GM21723 (cell line): Measurements from ENCODE around the gene CDH5.

ENCODE experiments used
- ATAC-seq: cut with Tn5 transposase; IDR thresholded peaks from one replicate; pipeline ENCODE4 v1.9.1; 2021; ENCODE audit warnings: mild to moderate bottlenecking, moderate library complexity; ENCODE audit not compliant: unreplicated experiment

The CDH5 gene

DNA sequence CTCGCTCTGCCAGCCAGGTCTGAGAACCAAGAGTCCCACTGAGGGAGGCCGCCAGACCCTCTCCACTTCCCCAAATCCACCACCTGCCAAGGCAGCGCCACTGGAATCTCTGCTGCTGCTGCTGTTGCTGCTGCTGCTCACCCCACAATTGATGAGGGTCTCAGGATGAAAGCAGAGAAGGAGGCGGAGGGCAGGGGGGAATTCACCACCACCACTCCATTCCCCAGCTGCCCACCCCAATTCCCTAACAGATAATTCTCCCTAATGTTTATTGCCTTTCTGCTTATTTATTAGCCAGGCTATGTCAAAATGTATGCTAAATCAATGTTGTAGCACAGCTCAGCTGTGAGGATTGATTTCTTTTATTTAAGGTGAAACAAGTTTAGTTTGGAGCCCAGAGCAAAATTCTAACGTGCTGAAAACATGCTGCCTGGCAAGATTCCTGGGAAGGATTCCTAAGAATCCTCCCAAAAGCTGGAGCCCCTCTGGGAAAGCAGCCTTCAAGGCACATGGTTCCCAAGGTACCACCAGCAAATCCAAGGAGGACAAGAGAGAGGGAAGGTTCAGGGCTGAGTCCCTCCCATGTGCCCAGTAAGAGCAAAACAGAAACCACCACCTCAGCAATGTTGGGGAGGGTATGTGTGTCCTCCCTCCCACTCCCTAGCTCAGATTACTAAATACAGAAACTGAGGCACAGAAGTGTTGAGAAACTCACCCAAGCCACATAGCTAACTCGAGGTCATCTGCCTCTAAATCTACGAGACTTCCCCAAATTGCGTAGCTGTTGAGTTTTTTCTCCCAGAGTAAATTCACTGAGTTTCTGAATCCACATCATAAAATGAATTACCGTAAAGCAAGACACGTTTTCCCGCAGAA, 12.2 kb upstream of the CDH5 start:
- ATAC-seq: no peak

GRCh38 chr16:66355526-66355925, 11.0 kb upstream of the CDH5 start:
- ATAC-seq: no peak

DNA sequence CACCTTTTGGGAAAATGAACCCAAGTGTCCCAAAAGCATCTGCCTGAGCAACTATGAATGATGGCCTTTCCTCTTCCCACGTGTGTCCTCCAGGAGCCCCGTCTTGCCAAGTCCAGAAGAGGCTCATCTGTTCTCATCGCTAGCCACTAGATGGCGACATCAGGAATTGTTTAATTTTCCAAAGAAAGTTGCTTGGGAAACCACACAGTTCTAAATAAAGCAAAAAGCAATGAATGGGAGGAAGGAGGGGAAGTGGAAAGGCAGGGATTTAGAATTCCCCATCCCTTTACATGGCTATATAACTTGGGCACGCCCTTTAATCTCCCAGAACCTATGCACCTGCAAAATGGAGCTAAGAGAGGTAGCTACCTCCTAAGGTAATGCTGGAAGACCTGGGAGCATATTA, 9.0 kb upstream of the CDH5 start:
- ATAC-seq: no peak

DNA sequence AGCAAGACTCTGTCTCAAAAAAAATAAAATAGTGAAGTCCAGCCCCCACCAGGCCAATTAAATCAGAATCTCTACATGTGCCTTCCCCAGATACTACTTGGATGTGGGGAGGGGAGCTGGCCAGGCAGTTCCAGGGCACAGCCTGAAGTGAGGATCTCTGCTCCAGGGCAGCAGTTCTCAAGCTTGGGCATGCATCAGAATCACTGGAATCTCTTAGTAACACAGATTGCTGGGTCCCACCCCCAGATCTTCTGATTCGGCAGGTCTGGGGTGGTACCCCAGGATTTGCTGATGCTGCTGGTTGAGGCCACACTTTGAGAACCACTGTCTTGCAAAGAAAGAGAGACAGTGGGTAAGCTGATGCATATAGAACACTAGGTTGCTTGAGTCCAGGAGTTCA, 8.3 kb upstream of the CDH5 start:
- ATAC-seq: no peak

DNA sequence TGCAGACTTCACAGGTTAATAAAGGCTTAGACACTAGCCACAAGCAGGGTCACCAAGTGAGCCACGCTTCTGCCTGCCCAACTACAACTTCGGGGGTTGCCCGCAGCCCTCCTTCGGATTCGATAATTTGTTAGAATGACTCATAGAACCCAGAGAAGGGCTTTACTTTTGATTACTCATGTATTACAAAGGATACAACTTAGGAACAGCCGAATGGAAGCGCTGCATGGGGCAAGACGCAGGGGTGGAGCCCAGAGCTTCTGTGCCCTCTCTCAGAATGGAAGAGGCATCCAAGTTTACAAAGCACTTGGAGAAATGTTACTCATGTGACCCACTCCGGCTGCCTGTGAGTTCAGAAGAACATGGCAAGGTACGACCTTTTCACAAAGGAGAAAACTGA, 7.5 kb upstream of the CDH5 start:
- ATAC-seq: no peak

DNA sequence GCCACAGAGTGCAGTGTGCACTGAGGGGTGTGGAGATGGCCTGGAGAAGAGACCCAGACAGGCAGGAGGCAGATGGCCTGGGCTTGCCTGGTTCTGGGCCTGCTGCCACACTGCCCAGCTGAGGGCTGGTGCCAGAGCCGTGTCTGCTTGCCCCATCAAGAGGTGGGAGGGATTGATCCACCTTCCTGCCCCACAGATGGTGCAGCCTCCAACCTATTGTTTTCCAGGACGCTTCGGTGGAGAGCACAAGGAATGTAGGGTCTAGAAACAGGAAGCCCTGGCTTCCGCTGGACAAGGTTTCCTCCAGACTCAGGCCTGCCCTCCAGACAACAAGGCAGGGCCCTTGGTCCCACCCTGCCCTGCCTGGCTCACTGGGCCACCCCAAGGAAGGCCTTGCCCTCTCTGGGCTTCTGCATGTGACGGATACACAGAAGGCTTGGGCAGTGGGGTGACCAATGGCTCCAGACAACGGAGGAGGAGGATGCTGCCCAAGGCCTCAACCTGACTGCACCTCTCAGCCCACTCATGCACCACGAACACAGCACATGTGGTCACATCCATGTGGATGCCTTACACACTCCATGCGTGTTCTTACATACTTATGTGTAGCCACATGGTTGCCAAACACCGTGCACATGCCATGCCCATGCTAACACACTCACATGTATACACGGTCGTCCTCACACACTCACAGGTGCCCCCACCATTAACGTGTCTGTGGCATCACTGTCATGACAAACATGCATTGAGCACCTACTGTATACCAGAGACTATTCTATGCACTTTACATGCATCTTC, 6.5 kb upstream of the CDH5 start:
- ATAC-seq: no peak

- no peak for ATAC-seq
Observed at GRCh38 chr16:66360624-66361324, 5.7 kb upstream of the CDH5 start.

DNA sequence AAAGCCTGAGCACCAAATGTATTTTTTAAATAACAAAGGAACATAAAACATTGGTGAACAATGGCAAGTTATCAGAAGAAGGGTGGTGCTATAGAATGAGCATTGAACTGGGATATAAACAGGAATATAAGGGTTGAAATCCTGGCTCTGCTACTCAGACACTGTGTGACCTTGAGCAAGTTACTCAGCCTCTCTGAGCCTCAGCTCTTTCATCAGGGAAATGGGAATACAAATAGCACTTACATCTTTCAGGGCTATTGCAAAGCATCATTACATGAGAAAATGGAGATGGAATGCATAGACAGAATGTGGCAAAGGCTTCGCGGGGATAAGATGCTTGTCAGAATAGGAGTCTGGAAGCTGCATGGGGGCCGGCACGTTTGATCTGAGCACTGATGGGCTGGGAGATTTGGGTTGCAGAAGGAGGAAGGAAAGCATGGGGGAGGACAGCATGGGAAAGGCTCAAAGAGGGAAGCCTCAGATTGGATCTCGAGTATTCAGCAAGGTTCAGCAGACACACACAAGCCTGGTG, 4.8 kb upstream of the CDH5 start:
- ATAC-seq: no peak

DNA sequence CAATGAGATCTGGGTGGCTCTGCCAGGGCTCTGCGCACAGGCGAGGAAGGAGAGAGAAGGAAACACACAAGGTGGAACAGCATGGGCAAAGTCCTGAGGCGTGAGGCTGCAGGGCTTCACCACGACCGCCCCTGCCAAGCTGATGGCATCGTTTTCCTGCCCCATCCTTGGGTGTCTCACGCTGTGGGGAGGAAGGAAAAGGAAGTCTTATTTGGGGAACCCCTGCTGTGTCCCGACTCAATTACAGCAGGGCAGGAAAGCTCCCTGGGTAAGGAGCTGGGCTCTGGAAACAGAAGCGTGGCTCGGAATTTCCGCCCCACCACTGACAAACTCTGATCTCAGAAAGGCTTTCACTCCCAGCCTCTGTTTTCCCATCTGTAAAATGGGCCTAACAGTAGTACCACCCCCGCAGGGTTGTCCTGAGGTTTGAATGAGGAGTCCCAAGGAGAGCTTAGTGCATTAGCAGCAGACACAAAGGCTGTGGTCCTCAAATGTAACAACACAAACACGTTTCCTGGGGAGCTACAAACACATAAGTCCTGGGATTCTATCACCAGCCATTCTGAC, 3.2 kb upstream of the CDH5 start:
- no peak for ATAC-seq

DNA sequence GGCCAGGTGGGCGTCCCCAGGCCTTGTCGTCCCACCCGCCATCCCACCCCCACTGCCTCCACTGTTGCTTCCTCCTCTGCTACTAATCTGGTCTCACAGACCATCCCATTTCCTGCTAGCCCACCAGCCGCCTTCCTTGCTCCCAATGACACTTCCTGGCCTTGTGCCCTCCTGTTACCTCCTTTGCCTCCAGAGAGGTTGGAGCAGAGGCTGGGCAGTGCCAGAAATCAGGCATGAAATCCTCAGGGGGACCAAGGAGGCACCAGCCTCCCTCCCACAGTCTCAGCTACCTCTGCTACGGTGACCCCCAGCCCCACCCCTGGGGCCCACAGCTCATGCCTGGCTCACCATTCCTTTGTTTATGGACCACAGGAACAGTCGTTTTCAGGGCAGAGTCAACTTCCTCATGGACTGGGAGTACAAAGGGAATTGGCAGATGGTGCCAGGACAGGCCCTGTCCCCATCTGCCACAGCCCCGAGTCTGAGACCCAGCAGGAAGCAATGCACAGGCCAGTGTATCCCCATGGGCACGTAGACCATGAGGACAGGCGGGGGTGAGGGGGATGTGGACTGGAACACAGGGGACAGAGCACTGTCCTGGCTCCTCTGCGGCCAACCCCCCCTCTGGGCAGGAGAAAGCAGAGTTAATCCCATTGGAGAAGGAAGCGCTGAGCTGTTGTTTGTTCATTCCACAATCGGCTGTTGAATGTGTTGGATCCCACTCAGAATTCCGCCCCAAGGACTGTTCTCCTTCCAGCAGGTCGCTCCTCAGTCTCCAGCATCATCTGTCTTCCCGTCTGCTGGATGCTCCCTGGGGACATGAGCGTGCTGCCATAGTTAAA, 2.2 kb upstream of the CDH5 start:
- no peak for ATAC-seq

DNA sequence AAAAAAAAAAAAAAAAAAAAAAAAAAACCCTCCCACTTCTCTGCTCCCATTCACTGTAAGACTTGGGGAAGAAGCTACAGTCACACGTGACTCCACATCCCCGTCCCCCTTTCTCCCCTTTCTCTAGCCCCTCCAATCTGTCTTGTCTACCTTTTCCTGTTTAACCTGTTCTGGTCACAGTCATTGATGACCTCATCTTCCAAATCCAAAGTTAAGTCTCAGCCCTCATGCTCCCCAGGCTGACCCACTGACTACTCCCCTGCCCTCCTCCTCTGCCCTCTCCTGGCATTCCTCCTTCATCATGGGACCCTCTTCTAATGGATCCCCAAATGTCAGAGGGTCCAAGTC, 1.6 kb upstream of the CDH5 start:
- ATAC-seq: no peak

GRCh38 chr16:66365651-66366050, 840 bp upstream of the CDH5 start:
- no peak for ATAC-seq

GRCh38 chr16:66367968-66368891, 1.7 kb downstream of the CDH5 start:
- no peak for ATAC-seq

DNA sequence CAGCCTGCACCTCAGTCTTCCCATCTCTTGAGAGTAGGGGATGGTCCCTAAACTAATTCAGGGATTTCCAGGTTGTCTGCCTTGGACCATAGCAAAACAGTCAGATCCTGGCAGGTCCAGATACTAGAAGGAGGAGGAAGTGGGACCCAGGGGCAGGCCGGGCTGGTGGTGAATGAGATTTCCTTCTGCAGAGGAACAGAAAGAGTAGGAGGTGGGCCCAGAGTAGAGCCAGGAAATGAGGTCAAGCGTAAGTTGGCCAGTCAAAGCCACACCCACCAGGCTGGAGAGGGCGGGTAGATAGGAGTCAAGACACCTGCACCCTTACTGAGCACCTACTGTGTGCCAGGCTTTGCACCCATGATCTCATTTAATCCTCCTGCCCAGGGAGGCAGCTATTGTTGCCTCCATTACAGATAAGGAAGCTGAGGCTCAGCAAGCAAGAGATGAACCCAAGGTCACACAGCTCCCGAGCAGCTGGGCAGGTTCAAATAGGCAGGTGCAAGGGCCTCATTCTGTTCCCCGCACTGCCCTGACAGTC, 2.6 kb downstream of the CDH5 start:
- ATAC-seq: no peak

DNA sequence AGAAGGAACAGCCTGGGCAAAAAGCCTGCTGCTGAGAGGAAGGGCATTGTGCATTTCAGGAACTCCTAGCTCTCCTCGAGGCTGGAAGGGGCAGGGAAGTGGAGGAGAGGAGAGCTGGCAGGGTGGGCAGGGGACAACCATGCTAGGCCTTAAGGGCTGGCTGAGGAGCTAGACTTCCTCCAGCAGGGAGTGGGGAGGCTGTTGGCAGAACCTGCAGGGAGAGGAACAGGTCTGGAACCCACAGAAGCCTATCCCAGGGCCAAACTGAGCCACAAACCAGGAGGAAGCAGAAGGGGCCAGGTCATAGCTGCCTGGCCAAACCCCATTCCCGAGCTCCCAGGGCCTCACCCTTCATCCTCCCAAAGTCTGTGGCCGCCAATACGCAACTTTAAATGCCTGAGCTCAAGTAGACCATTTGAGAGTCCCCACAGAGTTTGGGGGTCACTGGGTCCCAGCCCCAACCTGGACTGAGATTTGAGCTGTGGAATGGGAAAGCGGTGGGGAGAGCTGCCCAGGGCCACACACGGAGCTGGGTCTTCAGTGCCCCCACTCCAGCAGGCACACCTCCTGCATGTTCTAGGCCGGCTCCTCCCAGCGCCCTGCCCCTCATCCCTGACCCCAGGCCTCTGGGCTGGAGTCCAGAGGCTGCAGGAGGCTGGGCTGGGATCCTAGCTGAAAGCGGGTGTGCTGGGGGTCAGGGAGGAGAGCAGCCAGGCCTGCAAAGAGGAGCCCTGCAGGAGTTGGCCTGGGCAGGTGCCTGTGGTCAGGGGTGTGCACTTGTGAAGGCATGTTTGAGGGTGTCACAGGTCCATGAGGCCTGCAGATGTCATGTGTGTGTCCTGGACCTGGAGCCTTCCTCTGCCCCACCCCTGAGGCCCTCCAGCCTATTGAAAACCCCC, 4.5 kb downstream of the CDH5 start:
- no peak for ATAC-seq

DNA sequence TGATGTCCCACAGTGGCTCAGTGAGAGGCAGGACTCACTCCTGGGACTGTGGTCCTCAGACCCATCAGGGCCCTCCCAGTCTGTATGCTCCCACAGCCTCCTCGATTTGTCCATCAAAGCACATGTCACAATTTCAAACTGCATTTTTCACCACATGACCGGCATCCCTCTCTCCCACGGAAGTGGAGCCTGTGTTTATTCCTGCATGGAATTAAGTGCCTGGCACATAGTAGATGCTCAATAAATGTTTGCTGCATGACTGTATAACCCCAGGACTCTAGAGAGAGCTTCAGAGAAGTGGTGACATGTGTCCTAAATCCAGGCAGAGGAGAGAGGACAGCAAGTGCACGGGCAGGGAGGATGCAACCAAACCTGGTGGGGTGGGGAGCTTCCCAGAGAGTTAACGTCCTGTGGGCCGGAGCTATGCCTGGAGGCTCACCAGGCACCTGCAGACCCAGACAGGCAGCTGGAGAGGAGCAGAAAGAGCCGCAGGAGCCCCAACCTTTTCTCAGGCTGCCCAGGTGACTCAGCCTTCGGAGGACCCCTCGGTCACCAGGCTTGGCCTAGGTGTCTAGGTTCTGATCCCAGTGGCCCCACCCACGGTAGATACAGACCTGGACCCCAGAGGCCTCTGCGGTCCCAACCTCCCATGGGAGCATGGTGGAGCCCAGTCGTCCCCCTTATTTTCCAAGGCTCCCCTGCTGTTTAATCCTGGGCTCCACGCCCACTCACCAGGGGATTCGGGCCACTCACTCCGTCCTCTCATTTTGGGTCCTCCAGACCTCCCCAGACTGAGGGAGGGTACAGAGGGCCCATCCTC, 5.8 kb downstream of the CDH5 start:
- no peak for ATAC-seq

GRCh38 chr16:66372898-66373155, 6.3 kb downstream of the CDH5 start:
- ATAC-seq: no peak
